Nucleus accumbens (tissue), 56 donors: ENCODE measurements around the gene TBC1D2B.

Experiments used
- DNase-seq, 56 donors: peaks; one replicate each; lab custom pipeline; 2025; lab: John Stamatoyannopoulos, UW

The TBC1D2B gene

DNA sequence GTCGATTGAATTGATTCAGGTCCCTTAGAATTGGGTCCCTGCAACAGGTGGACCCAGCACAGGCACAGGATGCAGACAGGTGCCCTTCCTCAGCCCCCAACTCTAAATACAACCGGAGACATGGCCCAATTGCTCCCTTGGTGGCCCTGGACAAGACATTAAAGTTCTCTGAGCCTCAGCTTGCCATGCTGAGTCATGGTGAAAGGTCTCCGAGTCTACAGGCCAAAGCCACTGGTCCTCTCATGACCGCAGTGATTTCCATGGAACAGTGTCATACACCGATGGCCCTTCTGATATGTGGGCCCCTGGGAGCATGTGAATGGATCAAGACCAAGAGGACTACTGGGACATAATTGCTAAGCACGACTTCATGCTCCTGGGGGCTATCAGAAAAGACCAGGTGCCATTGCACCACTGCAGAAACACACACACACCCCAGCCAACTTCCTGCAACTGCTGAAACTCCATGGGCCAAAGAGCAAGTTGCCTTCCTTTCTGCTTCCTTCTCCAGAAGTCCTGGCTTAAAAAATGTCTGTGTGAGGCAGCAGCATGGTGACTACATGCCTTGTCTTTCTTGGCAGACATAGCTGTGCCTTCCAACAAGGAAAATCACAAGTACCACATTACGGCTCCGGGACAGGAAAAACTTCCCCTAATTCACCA is 38.8 kb downstream of the TBC1D2B start:
- no peak for DNase-seq

GRCh38 chr15:78037779-78038305 is 39.7 kb downstream of the TBC1D2B start:
- no peak for DNase-seq

- DNase-seq: no peak
These were observed 40.2 kb downstream of the TBC1D2B start for GRCh38 chr15:78037328-78037727.

DNA sequence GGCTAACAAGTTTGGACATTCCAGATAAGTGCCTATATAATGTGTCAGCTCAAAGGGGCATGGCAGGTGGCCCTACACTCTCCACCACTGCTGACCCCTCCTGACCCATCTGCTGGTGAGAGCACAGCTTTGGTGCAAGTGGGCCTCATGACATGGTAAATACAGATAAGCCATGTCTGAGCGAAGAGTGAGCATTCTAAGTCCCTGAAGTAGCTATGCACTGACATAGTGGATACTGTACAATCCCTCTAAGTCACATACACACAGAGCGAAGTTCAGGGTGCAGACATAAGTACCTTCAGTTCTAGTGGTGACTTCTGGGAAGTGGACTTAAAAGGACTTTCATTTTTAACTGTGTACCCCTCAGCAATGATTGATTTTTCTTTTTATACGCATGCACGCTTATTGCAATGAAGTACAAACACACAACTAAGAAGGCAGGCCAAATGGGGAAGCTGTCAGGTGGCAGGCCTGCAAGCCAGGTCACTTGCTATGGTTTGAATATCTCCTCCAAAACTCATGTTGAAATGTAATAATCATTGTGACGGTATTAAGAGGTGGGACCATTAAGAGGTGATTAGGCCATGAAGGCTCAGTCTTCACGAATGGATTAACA is 41.5 kb downstream of the TBC1D2B start:
- no peak for DNase-seq

DNA sequence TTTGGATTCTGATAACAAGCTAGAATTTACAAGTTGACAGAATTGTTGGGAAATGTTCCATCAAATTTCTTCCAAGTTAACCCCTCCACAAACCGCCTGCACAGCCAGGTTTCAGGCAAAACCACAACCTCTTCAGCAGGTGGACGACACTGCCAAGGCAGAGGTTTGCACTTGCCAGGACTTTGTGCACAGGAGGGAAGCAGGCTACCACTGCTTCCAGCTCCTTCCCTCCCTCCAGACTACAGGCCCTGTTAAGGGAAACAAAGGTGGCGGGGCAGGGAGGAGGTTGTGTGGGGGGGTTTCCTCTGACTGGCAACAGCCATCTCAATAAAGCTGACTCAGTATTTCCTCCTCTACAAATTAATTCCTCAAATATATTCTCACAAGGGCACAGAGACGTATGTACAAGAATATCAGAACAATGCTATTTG is 42.2 kb downstream of the TBC1D2B start:
- no peak for DNase-seq

GRCh38 chr15:78034495-78035191 is 42.9 kb downstream of the TBC1D2B start:
- peak in 19 of 56 donors; percentile 10 to 62 (median 29) for DNase-seq

- peak in 2 of 56 donors; percentile 3 to 20 for DNase-seq
These were observed 43.6 kb downstream of the TBC1D2B start for GRCh38 chr15:78033864-78034263.

DNA sequence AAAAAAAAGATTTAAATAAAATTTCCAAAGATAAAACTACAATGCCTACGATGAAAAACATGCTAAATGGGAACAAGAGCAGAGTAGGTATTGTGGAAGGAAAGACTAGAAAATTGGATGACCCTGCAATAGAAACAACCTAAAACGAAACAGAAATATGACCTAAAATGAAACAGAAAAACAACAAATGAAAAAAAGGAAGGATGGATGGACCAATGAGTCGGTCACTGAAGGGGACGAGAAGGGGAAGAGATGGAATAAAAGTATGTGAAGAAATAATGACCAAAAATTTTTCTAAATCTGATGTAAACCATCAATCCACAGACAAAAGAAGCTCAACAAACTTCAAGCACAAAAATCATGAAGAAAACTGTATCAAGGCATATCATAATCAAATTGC is 44.8 kb downstream of the TBC1D2B start:
- no peak for DNase-seq

DNA sequence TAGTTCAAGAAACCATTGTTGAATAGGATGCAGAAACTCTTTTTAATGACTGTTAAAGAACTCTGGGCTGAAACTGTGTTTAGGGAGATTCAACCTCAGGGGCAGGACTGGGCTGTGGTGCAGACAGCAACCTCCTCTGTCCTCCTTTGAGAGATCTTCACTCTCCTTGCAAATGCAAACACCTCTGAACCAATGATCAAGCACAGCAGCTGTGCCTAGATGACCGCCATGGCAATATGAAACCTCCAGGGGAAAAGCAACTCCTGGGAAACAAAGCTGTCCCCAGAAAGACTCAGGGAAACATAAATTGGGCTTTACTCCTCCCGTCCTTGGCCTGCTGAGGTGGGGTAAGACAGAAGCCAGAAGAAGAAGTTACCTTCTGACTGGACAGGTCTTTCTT is 52.6 kb downstream of the TBC1D2B start:
- DNase-seq: no peak

DNA sequence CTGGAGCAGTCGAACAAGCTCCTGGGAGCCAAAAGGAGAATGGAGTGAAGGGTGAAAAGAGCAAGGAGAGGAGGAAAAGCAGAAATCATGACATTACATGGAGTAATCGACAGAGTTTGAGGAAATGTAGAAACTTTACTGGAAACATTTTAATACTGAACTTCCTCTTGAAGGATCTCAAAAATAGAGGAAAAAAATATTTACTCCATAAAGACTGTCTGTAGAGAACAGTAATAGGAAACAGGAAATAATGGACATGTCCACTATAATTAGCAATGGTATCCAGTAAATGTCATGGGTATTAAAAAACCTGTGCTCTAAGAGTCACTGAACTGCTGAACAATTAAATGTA is 53.0 kb downstream of the TBC1D2B start:
- no peak for DNase-seq

DNA sequence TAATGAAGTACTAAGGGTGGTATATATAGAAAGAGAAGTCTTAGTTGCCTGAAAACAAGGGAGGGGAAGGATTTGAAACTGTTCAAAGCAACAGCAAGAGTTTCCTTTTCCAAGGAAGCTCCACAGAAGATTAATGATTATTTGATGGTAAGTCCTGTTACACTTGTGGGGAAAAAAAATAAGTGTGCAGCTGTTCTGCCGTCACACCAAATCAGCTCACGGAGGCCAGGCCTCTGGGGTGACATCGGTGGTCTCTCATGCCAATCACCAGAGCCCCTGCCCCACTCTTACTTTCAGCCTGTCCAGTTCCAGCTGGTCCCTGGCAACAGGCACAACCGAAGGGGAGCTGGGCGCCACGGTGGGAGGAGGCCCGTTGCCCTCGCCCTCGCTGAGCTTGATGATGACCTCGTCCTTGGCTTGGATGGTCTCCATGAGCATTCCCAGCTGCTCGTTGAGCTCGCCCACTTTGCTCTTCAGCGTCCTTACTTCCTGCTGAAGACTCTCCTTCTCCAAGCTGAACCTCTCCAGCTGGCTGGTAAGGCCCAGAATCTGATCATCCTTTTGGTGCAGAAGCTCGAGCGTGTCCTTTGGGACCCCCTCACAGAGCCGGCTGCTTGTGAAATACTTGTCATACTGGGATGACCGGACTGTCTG is 53.5 kb downstream of the TBC1D2B start:
- DNase-seq: no peak

DNA sequence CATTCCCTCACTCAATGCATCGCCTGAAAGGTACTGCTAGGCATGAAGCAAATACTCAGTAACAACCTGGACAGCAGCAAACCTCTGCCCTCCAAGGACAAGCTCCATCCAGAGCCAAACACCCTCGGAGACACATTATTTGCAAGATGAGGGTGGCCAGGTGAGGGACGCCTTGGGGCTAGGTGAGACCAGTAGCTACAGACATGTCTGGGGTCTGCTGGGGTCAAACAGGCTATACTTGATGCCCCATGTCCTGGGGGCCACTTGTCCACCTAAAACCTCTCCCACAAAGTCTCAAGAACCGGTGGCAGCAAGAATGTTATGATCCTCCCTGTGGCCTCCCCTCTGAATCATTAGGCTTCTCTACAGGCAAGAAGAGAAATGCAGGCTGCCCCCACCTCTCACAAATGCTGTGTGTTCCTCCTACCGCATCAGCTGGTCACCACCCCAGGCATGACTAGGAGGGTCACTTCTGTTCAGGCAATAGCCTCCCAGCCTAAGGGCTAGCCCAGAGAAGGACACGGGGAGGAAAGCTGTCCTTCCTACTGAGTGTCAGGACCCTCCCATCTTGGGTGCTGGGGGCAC is 54.3 kb downstream of the TBC1D2B start:
- DNase-seq: no peak

GRCh38 chr15:78021761-78022160 is 55.8 kb downstream of the TBC1D2B start:
- no peak for DNase-seq

DNA sequence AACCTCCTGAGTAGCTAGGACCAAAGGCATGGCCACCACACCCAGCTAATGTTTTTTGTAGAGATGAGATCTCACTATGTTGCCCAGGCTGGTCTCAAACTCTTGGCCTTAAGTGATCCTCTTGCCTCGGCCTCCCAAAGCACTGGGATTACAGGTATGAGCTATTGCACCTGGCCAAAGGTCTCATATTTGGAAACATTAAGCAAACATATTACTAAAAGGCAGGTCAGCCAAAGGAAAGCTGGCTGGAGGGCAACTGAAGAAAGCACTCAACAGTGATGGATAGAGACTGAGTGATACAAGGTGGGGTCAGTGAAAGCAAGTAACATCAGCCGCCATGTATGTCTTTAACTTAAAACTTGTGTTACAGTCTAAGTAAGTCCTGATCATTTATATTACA is 57.5 kb downstream of the TBC1D2B start:
- no peak for DNase-seq

GRCh38 chr15:78018946-78019644 is 58.4 kb downstream of the TBC1D2B start:
- no peak for DNase-seq

DNA sequence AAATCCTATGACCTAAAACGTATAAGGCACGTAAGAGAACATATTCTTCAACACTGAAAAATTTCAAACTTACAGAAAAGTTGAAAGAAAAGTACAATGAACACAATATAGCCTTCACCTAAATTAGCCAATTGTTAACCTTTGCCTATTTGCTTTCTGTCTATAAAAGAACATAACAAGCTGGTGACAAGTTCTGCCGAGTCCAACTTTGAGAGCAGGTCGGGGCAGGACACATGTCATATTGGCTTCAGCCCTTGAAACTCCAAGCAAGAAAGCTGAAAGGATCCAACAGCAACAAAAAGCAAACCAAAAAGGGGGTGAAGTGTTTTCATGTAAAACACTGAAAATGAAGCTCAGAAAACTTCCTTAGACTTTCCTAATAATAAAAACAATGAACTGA is 59.1 kb downstream of the TBC1D2B start:
- no peak for DNase-seq

DNA sequence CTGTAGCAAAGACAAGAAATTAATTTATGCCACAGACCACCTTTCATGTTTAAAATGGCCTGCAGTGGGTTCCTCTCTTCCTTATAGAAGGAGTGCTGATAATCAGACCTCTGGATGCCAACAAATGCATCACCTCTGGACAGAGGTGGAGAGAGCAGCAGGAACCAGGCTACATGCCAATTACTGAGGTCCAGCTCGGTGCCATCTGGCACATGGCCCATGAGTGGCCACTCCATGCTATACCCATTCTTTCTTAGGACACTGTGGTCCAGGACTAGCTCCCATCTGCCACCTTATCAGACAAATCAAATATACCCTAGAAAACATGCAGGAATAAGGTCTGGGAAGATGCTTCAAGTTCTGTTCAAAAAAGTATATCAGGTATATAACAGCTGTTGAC is 60.7 kb downstream of the TBC1D2B start:
- DNase-seq: no peak

DNA sequence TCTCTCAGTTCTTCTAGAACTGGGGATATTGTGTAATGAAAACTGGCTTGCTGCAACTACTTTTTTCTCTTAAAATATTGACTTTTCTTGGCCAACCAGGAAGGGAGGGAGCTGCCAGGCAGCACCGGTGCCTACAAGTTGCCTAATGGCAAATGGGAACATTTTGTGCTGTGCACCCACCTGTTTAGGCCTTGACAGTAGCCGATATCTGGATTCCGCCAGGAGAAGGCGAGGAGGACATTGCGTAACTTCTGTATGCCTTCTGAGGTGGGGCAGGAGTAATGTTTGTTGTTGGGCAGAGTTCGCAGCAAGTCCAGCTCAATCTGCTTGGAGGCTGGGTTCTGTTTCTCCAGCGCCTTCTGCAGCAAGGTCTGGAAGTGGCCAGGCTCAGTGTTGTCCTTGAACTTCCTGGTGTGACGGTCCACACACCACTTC is 64.9 kb downstream of the TBC1D2B start:
- DNase-seq: no peak

DNA sequence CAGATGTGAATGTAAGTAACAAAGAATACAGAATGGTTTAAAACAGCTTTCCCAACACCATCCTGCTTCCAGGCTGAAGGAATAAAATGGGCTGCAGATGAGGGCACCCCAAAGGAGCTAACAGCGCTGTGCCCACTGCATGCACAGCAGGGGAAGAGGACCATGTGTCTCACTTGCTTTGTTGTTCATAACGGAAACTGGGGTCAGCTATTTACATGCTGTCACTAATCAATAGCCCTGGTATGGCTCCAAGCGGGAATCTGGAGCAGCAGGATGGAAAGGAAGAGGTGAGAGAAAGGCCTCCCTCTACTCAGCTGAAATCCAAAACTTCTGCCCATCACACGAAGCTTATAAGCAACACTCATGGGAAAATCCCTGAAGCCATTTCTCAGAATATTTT is 67.4 kb downstream of the TBC1D2B start:
- no peak for DNase-seq
